NCI-H146 (cell line): ENCODE data around the gene LRRC75A.
"Not testable (repeated sequence)": the region's sequence is repeated elsewhere in the genome, so short reads cannot be mapped to it uniquely, and the experiment has no call there.

Source experiments
- DNase-seq: peaks from one replicate; lab custom pipeline; 2025; lab: John Stamatoyannopoulos, UW

LRRC75A gene

GRCh38 chr17:16472539-16472938, 19.5 kb downstream of the LRRC75A start:
- DNase-seq = no peak

GRCh38 chr17:16471295-16471694, 20.7 kb downstream of the LRRC75A start:
- no peak for DNase-seq

GRCh38 chr17:16470265-16470664, 21.7 kb downstream of the LRRC75A start:
- DNase-seq = no peak

GRCh38 chr17:16468428-16468992, 23.5 kb downstream of the LRRC75A start:
- DNase-seq = no peak

- no peak for DNase-seq
These were observed 24.1 kb downstream of the LRRC75A start for GRCh38 chr17:16467886-16468285.

- DNase-seq = no peak
These were observed 24.9 kb downstream of the LRRC75A start for GRCh38 chr17:16467044-16467443.

- DNase-seq = no peak
These were observed 25.6 kb downstream of the LRRC75A start for GRCh38 chr17:16466407-16466806.

GRCh38 chr17:16465861-16466338, 26.1 kb downstream of the LRRC75A start:
- DNase-seq = no peak

GRCh38 chr17:16465052-16465312, 27.0 kb downstream of the LRRC75A start:
- DNase-seq = no peak

- DNase-seq = no peak
These were observed 27.5 kb downstream of the LRRC75A start for GRCh38 chr17:16464303-16465051.

- no peak for DNase-seq
These were observed 28.4 kb downstream of the LRRC75A start for GRCh38 chr17:16463358-16464302.

- no peak for DNase-seq
These were observed 29.7 kb downstream of the LRRC75A start for GRCh38 chr17:16462070-16462864.

GRCh38 chr17:16461606-16461866, 30.5 kb downstream of the LRRC75A start:
- DNase-seq = no peak

- DNase-seq = no peak
These were observed 31.0 kb downstream of the LRRC75A start for GRCh38 chr17:16460796-16461605.

- DNase-seq = no peak
These were observed 32.0 kb downstream of the LRRC75A start for GRCh38 chr17:16459855-16460550.

- DNase-seq = no peak
These were observed 32.7 kb downstream of the LRRC75A start for GRCh38 chr17:16459271-16459670.

GRCh38 chr17:16456742-16457316, 35.2 kb downstream of the LRRC75A start:
- DNase-seq = no peak

GRCh38 chr17:16455997-16456741, 35.8 kb downstream of the LRRC75A start:
- no peak for DNase-seq

GRCh38 chr17:16453493-16453851, 38.5 kb downstream of the LRRC75A start:
- no peak for DNase-seq

- DNase-seq = not testable (repeated sequence)
These were observed 39.7 kb downstream of the LRRC75A start for GRCh38 chr17:16452268-16452667.
